HepG2 (cell line): Measurements from ENCODE around the gene FMNL1. TPM values are rescaled to one million over a fixed set of nuclear protein-coding genes. Genes with fewer than 3 reads are reported as not detected.

Experiments
- ATAC-seq: fragments of 200-7000 bp; cut with Tn5 transposase; 3 replicates; pipeline ENCODE4 v1.9.1; 2020; ENCODE audit warnings: mild to moderate bottlenecking, moderate library complexity
- BruUV-seq: library from RNA; stranded (reverse); fragments of 400-500 nt; replicated peaks from 2 replicates; lab custom pipeline; 2021; lab: Mats Ljungman, UMichigan
- CTCF ChIA-PET: fragments of 300-600 bp; formaldehyde crosslinking; extraction: SDS; loops from one replicate; lab custom pipeline; 2021; ENCODE audit warnings: low total read pairs, inconsistent platforms, low intra/inter-chr PET ratio; lab: Yijun Ruan, JAX
- POLR2A ChIA-PET: fragments of 350-600 bp; sonication (Branson Sonifier 250); formaldehyde crosslinking; loops from one replicate; lab custom pipeline; 2020; ENCODE audit warnings: antibody characterized with exemption, inconsistent platforms; lab: Yijun Ruan, JAX
- DNase-seq: peaks from one replicate; pipeline ENCODE4 v3.0.0-alpha.2; 2015; ENCODE audit warnings: low spot score
- FAIRE-seq: peaks from 3 replicates; lab custom pipeline; 2011; peaks lifted over from hg19 to GRCh38; lab: Jason Lieb, UNC
- H2AFZ ChIP-seq: one replicate; pipeline ENCODE4 v1.6.1; 2011; ENCODE audit warnings: low read length, inconsistent platforms
- H3K27ac ChIP-seq: fragments of 300-600 bp; 3 replicates; pipeline ENCODE4 v1.8.0; 2011; ENCODE audit warnings: mixed run types, mild to moderate bottlenecking, mixed read lengths, low read length, inconsistent platforms; ENCODE audit not compliant: insufficient read depth; ENCODE audit errors: extremely low read length
- H3K27me3 ChIP-seq, 2 experiments: fragments of 200-600 bp in 1 of 2; 2 replicates in 1 of 2; 3 replicates in 1 of 2; pipeline versions ENCODE4 v1.6.0 to v1.8.0; 2011; ENCODE audit warnings: low read length in 2 of 2, mild to moderate bottlenecking in 2 of 2, moderate library complexity in 2 of 2, inconsistent platforms in 1 of 2; ENCODE audit not compliant: insufficient read depth in 2 of 2, control insufficient read depth in 1 of 2
- H3K36me3 ChIP-seq, 2 experiments: fragments of 200-600 bp in 1 of 2; replicated peaks in 1 of 2; 2 replicates in 1 of 2; 3 replicates in 1 of 2; pipeline versions ENCODE4 v1.5.1 to v1.8.0; 2011; ENCODE audit warnings: low read length in 2 of 2, inconsistent platforms in 1 of 2; ENCODE audit not compliant: insufficient read depth in 2 of 2, control insufficient read depth in 1 of 2
- H3K4me1 ChIP-seq: 2 replicates; pipeline ENCODE4 v1.5.1; 2012; ENCODE audit warnings: low read length, inconsistent platforms; ENCODE audit not compliant: insufficient read depth
- H3K4me2 ChIP-seq: 2 replicates; pipeline ENCODE4 v1.6.0; 2011; ENCODE audit warnings: low read depth, low read length, inconsistent platforms
- H3K4me3 ChIP-seq, 3 experiments: fragments of 200-600 bp in 1 of 3; sonication (generic), shearing (Covaris generic) in 1 of 3; replicated peaks in 1 of 3; 2 replicates each; pipeline ENCODE4 v1.5.1; 2011 to 2016; ENCODE audit warnings: low read length in 3 of 3, inconsistent platforms in 2 of 3, low read depth in 2 of 3, mild to moderate bottlenecking in 2 of 3, control low read depth in 1 of 3, mixed read lengths in 1 of 3; ENCODE audit not compliant: insufficient read depth in 1 of 3
- H3K79me2 ChIP-seq: one replicate; pipeline ENCODE4 v1.6.1; 2011; ENCODE audit warnings: low read length, inconsistent platforms; ENCODE audit not compliant: insufficient read depth
- H3K9ac ChIP-seq: 2 replicates; pipeline ENCODE4 v1.6.0; 2011; ENCODE audit warnings: mild to moderate bottlenecking, low read depth, low read length, inconsistent platforms; ENCODE audit not compliant: insufficient read depth
- H3K9me3 ChIP-seq: 2 replicates; pipeline ENCODE4 v1.5.1; 2012; ENCODE audit warnings: mild to moderate bottlenecking, low read length
- H4K20me1 ChIP-seq: 2 replicates; pipeline ENCODE4 v1.6.0; 2011; ENCODE audit warnings: inconsistent platforms, mild to moderate bottlenecking, low read length, moderate library complexity; ENCODE audit not compliant: insufficient read depth
- ARID3A ChIP-seq: IDR thresholded peaks from 2 replicates; pipeline ENCODE4 v1.6.1; 2012; ENCODE audit warnings: low read depth, low read length, improper control_type of control experiment
- GTF3A ChIP-seq: sonication (generic); formaldehyde crosslinking; conservative IDR thresholded peaks from 2 replicates; pipeline ENCODE4 v1.4.0; 2020; ENCODE audit warnings: mild to moderate bottlenecking, missing genetic modification reagents
- KAT8 ChIP-seq: IDR thresholded peaks from 2 replicates; pipeline ENCODE4 v1.6.1; 2016; ENCODE audit warnings: missing genetic modification reagents, missing compliant biosample characterization
- ZBTB37 ChIP-seq: sonication (generic); formaldehyde crosslinking; IDR thresholded peaks from 2 replicates; pipeline ENCODE4 v1.4.0; 2020; ENCODE audit warnings: mild to moderate bottlenecking, missing genetic modification reagents
- ZNF121 ChIP-seq: sonication (generic); formaldehyde crosslinking; IDR thresholded peaks from 2 replicates; pipeline ENCODE4 v1.5.0; 2020; ENCODE audit warnings: mild to moderate bottlenecking, missing genetic modification reagents
- WGBS: methylation state at CpG from one replicate; pipeline ENCODE4 v1.1.6; 2017; ENCODE audit warnings: low lambda C conversion rate; 5-methylcytosine and 5-hydroxymethylcytosine counted together
- in situ Hi-C: cut with HindIII; loops from 2 replicates; pipeline ENCODE4 v1.10.0; 2017; ENCODE audit warnings: low pct_unique_long_range_greater_than_20kb; ENCODE audit not compliant: extremely low pct_ligation_motif_present
- intact Hi-C: fragments of 100-400 bp; cut with micrococcal nuclease; formaldehyde crosslinking; loops from one replicate; pipeline ENCODE4 v1.10.0; 2022; ENCODE audit not compliant: unreplicated experiment
- polyA plus RNA-seq, 8 experiments: library from polyadenylated mRNA; depleted of rRNA in 3 of 8; stranded (reverse) in 7 of 8; unstranded in 1 of 8; fragments of >200 nt; fragmentation: Illumina TruSeq in 4 of 8; extraction: Trizol in 4 of 8; gene quantifications; 2 replicates each; pipeline versions ENCODE4 v1.2.1 to v1.2.3, GENCODE V29; 2011 to 2016; ENCODE audit warnings: low read depth in 4 of 8, missing spikeins in 1 of 8, mixed read lengths in 1 of 8; ENCODE audit not compliant: insufficient read depth in 1 of 8
- total RNA-seq, 5 experiments: library from RNA; depleted of rRNA; stranded (reverse); fragments of >200 nt; fragmentation: Illumina TruSeq; extraction: Trizol; gene quantifications; 2 replicates each; pipeline ENCODE4 v1.2.3, GENCODE V29; 2016; ENCODE audit warnings: low read depth in 1 of 5

FMNL1 gene
- total and polyA plus RNA-seq, 2 of the 13 experiments (the other 11 are each of a cell fraction or from before 2014, with no cell fraction given): 0.53 to 0.70 TPM

- no peaks in the 10 kb centered on the region for H3K36me3 ChIP-seq
- H3K27ac ChIP-seq: no peak overlapping the region
- no peak overlapping the region for H2AFZ ChIP-seq
- in situ Hi-C loops (no loop called here), intact Hi-C loops (no loop called here)
- CTCF ChIA-PET: no interaction called here
- BruUV-seq: no TSS peak
- no peak for DNase-seq
- H3K9me3 ChIP-seq: no peaks in the 10 kb centered on the region
- no peak overlapping the region for H3K4me3 ChIP-seq
- POLR2A ChIA-PET: no interaction called here
- no peak overlapping the region for H3K9ac ChIP-seq
- no peak for ATAC-seq
- 94% methylated on average over 7 of the region's 7 CpGs for WGBS
- no peaks in the 10 kb centered on the region for H4K20me1 ChIP-seq
- no peak for FAIRE-seq
- H3K27me3 ChIP-seq: no peaks in the 10 kb centered on the region
- H3K4me2 ChIP-seq: no peak overlapping the region
- TF ChIP-seq ZNF121 (CRISPR knock-in tag) (0 out of 2 replicates have a peak, but pooled peaks have one; percentile 26), KAT8 (CRISPR knock-in tag) (no peak), ARID3A (no peak), GTF3A (CRISPR knock-in tag) (0 out of 2 replicates have a peak, but pooled peaks have one; percentile 34), ZBTB37 (no peak)
- peaks cover 27% of the 10 kb centered on the region for H3K79me2 ChIP-seq
- peaks cover 27% of the 10 kb centered on the region for H3K4me1 ChIP-seq
Observed at GRCh38 chr17:45296003-45296832, 74.5 kb downstream of the FMNL1 start.
